SK-N-SH (cell line): ENCODE measurements around the gene CDKN3. TPM values are rescaled to one million over a fixed set of nuclear protein-coding genes. Genes with fewer than 3 reads are reported as not detected.

Experiments used
- CTCF ChIA-PET: fragments of 300-600, 350-600 bp; formaldehyde crosslinking; extraction: SDS; loops from one replicate; lab custom pipeline; 2021; lab: Yijun Ruan, JAX
- POLR2A ChIA-PET: fragments of 350-600 bp; sonication (Branson Sonifier 250); formaldehyde crosslinking; extraction: SDS; loops from one replicate; lab custom pipeline; 2020; ENCODE audit warnings: antibody characterized with exemption, inconsistent platforms; lab: Yijun Ruan, JAX
- DNase-seq: peaks from one replicate; pipeline ENCODE4 v3.0.0; 2012
- H2AFZ ChIP-seq: fragments of 200-600 bp; sonication (generic); 2 replicates; pipeline ENCODE4 v1.8.1; 2016; ENCODE audit warnings: antibody characterized with exemption, mild to moderate bottlenecking, low read depth
- H3F3A ChIP-seq: fragments of 200-600 bp; sonication (generic); replicated peaks from 2 replicates; pipeline ENCODE3; 2016; ENCODE audit warnings: antibody characterized with exemption, mild to moderate bottlenecking; ENCODE audit not compliant: insufficient read depth
- H3K27ac ChIP-seq, 2 experiments: fragments of 200-500 bp in 1 of 2; fragments of 200-600 bp in 1 of 2; sonication (Bioruptor generic) in 1 of 2; sonication (generic), shearing (Covaris generic) in 1 of 2; 2 replicates each; pipeline versions ENCODE4 v1.5.1 to v1.6.1; 2014 to 2016; ENCODE audit warnings: low read depth in 2 of 2, inconsistent platforms in 1 of 2, low read length in 1 of 2, mild to moderate bottlenecking in 1 of 2, mixed read lengths in 1 of 2
- H3K27me3 ChIP-seq: fragments of 200-600 bp; sonication (generic), shearing (Covaris generic); 2 replicates; pipeline ENCODE4 v1.6.1; 2016; ENCODE audit warnings: mixed run types; ENCODE audit not compliant: insufficient read depth
- H3K36me3 ChIP-seq, 2 experiments: fragments of 200-500 bp in 1 of 2; fragments of 200-600 bp in 1 of 2; sonication (Bioruptor generic) in 1 of 2; sonication (generic) in 1 of 2; replicated peaks in 1 of 2; 2 replicates each; pipeline versions ENCODE3 to v1.5.1; 2014 to 2016; ENCODE audit warnings: low read length in 1 of 2, mild to moderate bottlenecking in 1 of 2; ENCODE audit not compliant: insufficient read depth in 2 of 2, control insufficient read depth in 1 of 2
- H3K4me1 ChIP-seq, 2 experiments: fragments of 200-500 bp in 1 of 2; fragments of 200-600 bp in 1 of 2; sonication (Bioruptor generic) in 1 of 2; sonication (generic), shearing (Covaris generic) in 1 of 2; 2 replicates each; pipeline versions ENCODE4 v1.5.1 to v1.6.1; 2014 to 2016; ENCODE audit warnings: low read depth in 1 of 2, low read length in 1 of 2, mixed run types in 1 of 2; ENCODE audit not compliant: insufficient read depth in 2 of 2, control insufficient read depth in 1 of 2
- H3K4me2 ChIP-seq: fragments of 200-600 bp; sonication (generic), shearing (Covaris generic); 2 replicates; pipeline ENCODE4 v1.6.1; 2017; ENCODE audit warnings: mixed run types
- H3K4me3 ChIP-seq, 2 experiments: fragments of 200-500 bp in 1 of 2; fragments of 200-600 bp in 1 of 2; sonication (Bioruptor generic) in 1 of 2; sonication (generic), shearing (Covaris generic) in 1 of 2; 2 replicates each; pipeline versions ENCODE4 v1.5.1 to v1.8.1; 2014 to 2016; ENCODE audit warnings: low read depth in 2 of 2, inconsistent platforms in 1 of 2, low read length in 1 of 2, mild to moderate bottlenecking in 1 of 2, mixed read lengths in 1 of 2, moderate library complexity in 1 of 2
- H3K79me2 ChIP-seq: fragments of 200-600 bp; sonication (generic); 2 replicates; pipeline ENCODE4 v1.8.1; 2017; ENCODE audit warnings: mild to moderate bottlenecking; ENCODE audit not compliant: insufficient read depth
- H3K9ac ChIP-seq: fragments of 200-600 bp; sonication (generic); 2 replicates; pipeline ENCODE4 v1.6.1; 2017; ENCODE audit warnings: mixed run types
- H3K9me2 ChIP-seq: fragments of 200-600 bp; sonication (generic); 2 replicates; pipeline ENCODE4 v1.6.1; 2017; ENCODE audit warnings: mixed run types
- H3K9me3 ChIP-seq: fragments of 200-600 bp; sonication (generic); 2 replicates; pipeline ENCODE4 v1.6.1; 2017; ENCODE audit warnings: mixed run types, mild to moderate bottlenecking, moderate library complexity
- H4K20me1 ChIP-seq: fragments of 200-600 bp; sonication (generic); 2 replicates; pipeline ENCODE4 v1.6.1; 2017; ENCODE audit warnings: mild to moderate bottlenecking, mixed run types; ENCODE audit not compliant: insufficient read depth
- ELF1 ChIP-seq: IDR thresholded peaks from 2 replicates; pipeline ENCODE4 v1.4.0; 2012
- EZH2phosphoT487 ChIP-seq: fragments of 200-600 bp; sonication (generic); IDR thresholded peaks from 2 replicates; pipeline ENCODE4 v1.6.1; 2017; ENCODE audit warnings: low read depth, mixed run types, mild to moderate bottlenecking, antibody characterized with exemption, moderate library complexity, borderline replicate concordance
- FOSL2 ChIP-seq: IDR thresholded peaks from 2 replicates; pipeline ENCODE4 v1.4.0; 2012; ENCODE audit warnings: low read depth, mild to moderate bottlenecking, moderate library complexity, borderline replicate concordance
- JUND ChIP-seq: IDR thresholded peaks from 2 replicates; pipeline ENCODE4 v1.4.0; 2012
- MAX ChIP-seq: IDR thresholded peaks from 2 replicates; pipeline ENCODE4 v1.4.0; 2012; ENCODE audit warnings: low read depth
- MXI1 ChIP-seq: IDR thresholded peaks from 2 replicates; pipeline ENCODE4 v1.6.1; 2012; ENCODE audit warnings: mild to moderate bottlenecking, low read depth, low read length, improper control_type of control experiment
- NFIC ChIP-seq: IDR thresholded peaks from 2 replicates; pipeline ENCODE4 v1.4.0; 2012; ENCODE audit warnings: borderline replicate concordance
- NRF1 ChIP-seq: IDR thresholded peaks from 2 replicates; pipeline ENCODE4 v1.6.1; 2012; ENCODE audit warnings: low read depth, mild to moderate bottlenecking, low read length
- PBX3 ChIP-seq: IDR thresholded peaks from 2 replicates; pipeline ENCODE4; 2012
- SIN3A ChIP-seq: IDR thresholded peaks from 2 replicates; pipeline ENCODE4 v1.6.1; 2012; ENCODE audit warnings: low read depth, mild to moderate bottlenecking, low read length, moderate library complexity, borderline replicate concordance
- TAF1 ChIP-seq: IDR thresholded peaks from 2 replicates; pipeline ENCODE4 v1.6.1; 2012; ENCODE audit warnings: low read depth, mild to moderate bottlenecking, low read length, moderate library complexity, borderline replicate concordance
- TCF12 ChIP-seq: IDR thresholded peaks from 2 replicates; pipeline ENCODE4 v1.4.0; 2012
- USF1 ChIP-seq: IDR thresholded peaks from 2 replicates; pipeline ENCODE4 v1.4.0; 2012; ENCODE audit warnings: low read depth, borderline replicate concordance
- USF2 ChIP-seq: fragments of 150-350 bp; IDR thresholded peaks from 2 replicates; pipeline ENCODE4 v1.6.1; 2017; ENCODE audit warnings: antibody characterized with exemption, low read length, low read depth, borderline replicate concordance
- YY1 ChIP-seq: IDR thresholded peaks from 2 replicates; pipeline ENCODE4 v1.4.0; 2012; ENCODE audit warnings: low read depth, mild to moderate bottlenecking
- ZBTB33 ChIP-seq: IDR thresholded peaks from 2 replicates; pipeline ENCODE4 v1.4.0; 2012; ENCODE audit warnings: low read depth, borderline replicate concordance
- WGBS: methylation state at CpG from one replicate; pipeline ENCODE4 v1.1.6; 2017; ENCODE audit warnings: low lambda C conversion rate; 5-methylcytosine and 5-hydroxymethylcytosine counted together
- polyA plus RNA-seq, 3 experiments: library from polyadenylated mRNA; depleted of rRNA; stranded (reverse); fragments of >200 nt; gene quantifications; 2 replicates each; pipeline ENCODE4 v1.2.3, GENCODE V29; 2012

Gene CDKN3
- polyA plus RNA-seq, 1 of the 3 experiments (the other 2 are of a cell fraction) = 26.7 TPM

GRCh38 chr14:54444681-54445080 lies 47.9 kb downstream of the CDKN3 start (continued):
- no peak for TF ChIP-seq USF1

- DNase-seq = no peak
- Histone ChIP-seq H3K4me3 (no peak overlapping the region), H3K36me3 (no peaks in the 10 kb centered on the region), H4K20me1 (no peaks in the 10 kb centered on the region), H3K27ac (peak overlapping the region in 1 of 2 experiments; percentile 43; a peak in 1 of 4 replicates), H3K4me1 (peaks cover 0 to 15% of the 10 kb centered on the region in 2 experiments; a peak in 2 of 4 replicates), H3K9me2 (no peaks in the 10 kb centered on the region), H3K4me2 (no peak overlapping the region; the same call in 1 of the 2 replicates), H3K9ac (no peak overlapping the region), H3K27me3 (no peaks in the 10 kb centered on the region), H3F3A (no peaks in the 10 kb centered on the region), H3K9me3 (no peaks in the 10 kb centered on the region), H3K79me2 (no peaks in the 10 kb centered on the region), H2AFZ (no peak overlapping the region)
- ChIA-PET POLR2A (no interaction called here), CTCF (interaction anchor here (1.8 kb wide), 1 partner anchor 11 kb away, joined by 4 read pairs; no protein-coding TSS in a partner anchor)
- WGBS = 63% methylated on average over 5 of the region's 5 CpGs
- TF ChIP-seq TCF12 (peak; percentile 14; the same call in 1 of the 2 replicates), NFIC (peak; percentile 44; the same call in 1 of the 2 replicates), NRF1 (no peak)
Measured at GRCh38 chr14:54446161-54446693, 49.4 kb downstream of the CDKN3 start.

- H3K4me2 ChIP-seq = no peak overlapping the region
- no peaks in the 10 kb centered on the region for H3K27me3 ChIP-seq
- H3K36me3 ChIP-seq = no peaks in the 10 kb centered on the region
- H3K79me2 ChIP-seq = no peaks in the 10 kb centered on the region
- H3K9ac ChIP-seq = no peak overlapping the region
- H4K20me1 ChIP-seq = no peaks in the 10 kb centered on the region
- H3F3A ChIP-seq = no peaks in the 10 kb centered on the region
- H2AFZ ChIP-seq = no peak overlapping the region
- ChIA-PET POLR2A (no interaction called here), CTCF (interaction anchor here (0.6 to 1.8 kb wide), 2 partner anchors 10 to 27 kb away, joined by 3 to 4 read pairs; no protein-coding TSS in a partner anchor)
- H3K27ac ChIP-seq = no peak overlapping the region
- 88% methylated on average over 8 of the region's 8 CpGs for WGBS
- no peaks in the 10 kb centered on the region for H3K9me3 ChIP-seq
- H3K4me1 ChIP-seq = peaks cover 0 to 11% of the 10 kb centered on the region in 2 experiments; a peak in 1 of 4 replicates
- H3K4me3 ChIP-seq = no peak overlapping the region
- no peak for DNase-seq
- no peaks in the 10 kb centered on the region for H3K9me2 ChIP-seq
- no peak for TF ChIP-seq USF2
- no peak for TF ChIP-seq JUND
- no peak for TF ChIP-seq ZBTB33
- TF ChIP-seq TAF1 = no peak
- TF ChIP-seq NRF1 = no peak
- TF ChIP-seq ELF1 = no peak
- TF ChIP-seq MAX = no peak
- no peak for TF ChIP-seq SIN3A
- TF ChIP-seq FOSL2 = no peak
- TF ChIP-seq NFIC = no peak
- TF ChIP-seq PBX3 = no peak
- no peak for TF ChIP-seq MXI1
- TF ChIP-seq YY1 = no peak
- TF ChIP-seq EZH2phosphoT487 = no peak
Measured at GRCh38 chr14:54447231-54447692, 50.5 kb downstream of the CDKN3 start.
